Amniotic epithelial cell (primary cell): Measurements from ENCODE around the gene SYTL5.

Source experiments
- DNase-seq: peaks from one replicate; pipeline ENCODE4 v3.0.0-alpha.2; 2010; ENCODE audit warnings: low read depth

SYTL5 gene

DNA sequence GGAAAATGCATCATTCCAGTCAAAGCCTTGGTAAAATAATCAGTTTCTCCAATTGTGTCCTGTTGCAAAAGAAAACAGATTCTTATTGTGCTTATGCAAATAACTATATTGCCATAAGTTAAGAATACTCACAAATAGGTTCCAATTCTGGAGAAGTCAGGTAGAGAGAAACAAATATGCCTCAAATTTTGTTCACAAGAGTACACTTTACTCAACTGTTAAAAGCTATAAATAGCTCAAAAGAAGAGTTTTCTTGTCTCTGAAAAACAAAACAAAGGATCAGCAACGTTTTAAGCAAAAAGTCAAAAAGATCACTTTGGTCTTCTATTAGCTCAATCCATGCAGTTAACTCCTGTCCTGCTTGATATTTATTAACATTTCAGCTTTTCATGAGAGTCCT is 21.9 kb downstream of the SYTL5 start:
- DNase-seq: no peak

DNA sequence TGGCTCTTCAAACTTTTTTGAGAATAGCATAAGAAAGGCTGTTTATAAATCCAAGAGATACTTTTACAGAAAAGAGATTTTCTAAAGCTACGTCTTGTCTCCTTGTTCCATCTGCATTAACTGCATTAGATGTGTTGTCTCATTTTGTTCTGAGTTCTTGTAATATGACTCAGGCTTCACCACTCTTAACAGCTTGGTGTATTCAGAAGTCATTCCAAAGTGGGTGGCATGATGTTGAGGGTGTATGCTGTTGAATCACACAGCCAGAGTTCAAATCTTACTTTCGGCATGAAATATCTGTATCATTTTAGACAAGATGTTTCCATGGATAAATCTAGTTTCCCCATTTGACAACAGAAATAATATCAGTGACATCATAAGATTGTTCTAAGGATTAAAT is 30.1 kb downstream of the SYTL5 start:
- peak; percentile 49 for DNase-seq

DNA sequence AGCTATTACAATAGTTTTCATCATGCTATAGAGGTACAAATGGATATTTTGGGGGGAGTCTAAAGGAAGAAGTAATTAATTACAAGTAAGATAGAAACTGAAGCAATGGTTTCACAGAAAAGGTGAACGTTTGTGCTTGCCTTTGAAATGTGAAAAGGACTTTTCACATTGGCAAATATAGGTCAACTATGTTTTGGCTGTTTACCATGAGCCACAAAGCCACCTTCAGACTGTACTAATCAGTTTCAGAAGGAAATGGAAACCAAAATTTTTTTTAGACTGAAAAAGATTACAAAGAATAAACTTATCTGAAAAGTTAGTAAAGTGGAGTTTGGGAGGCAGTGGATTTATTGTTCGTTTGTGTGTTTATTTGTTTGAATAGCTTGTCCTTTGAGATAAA is 32.1 kb downstream of the SYTL5 start:
- no peak for DNase-seq

DNA sequence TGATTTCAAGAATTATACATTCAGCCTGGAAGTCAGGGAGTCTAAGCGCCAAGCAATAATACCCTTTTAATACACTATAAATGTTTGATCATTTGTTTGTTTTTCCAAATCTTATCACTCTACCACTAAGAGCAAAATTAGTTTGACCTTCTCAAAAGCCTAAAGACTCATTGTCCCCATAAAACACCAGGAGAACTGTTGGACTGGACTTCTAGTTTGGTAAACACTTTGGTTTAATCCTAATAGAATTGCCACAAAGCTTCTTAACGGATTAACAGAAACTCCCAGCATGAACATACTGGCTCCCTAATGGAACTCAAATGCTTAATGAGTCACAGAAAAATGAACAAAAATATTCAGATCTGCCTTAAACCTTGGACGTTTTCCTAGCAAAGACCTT is 34.9 kb downstream of the SYTL5 start:
- no peak for DNase-seq

DNA sequence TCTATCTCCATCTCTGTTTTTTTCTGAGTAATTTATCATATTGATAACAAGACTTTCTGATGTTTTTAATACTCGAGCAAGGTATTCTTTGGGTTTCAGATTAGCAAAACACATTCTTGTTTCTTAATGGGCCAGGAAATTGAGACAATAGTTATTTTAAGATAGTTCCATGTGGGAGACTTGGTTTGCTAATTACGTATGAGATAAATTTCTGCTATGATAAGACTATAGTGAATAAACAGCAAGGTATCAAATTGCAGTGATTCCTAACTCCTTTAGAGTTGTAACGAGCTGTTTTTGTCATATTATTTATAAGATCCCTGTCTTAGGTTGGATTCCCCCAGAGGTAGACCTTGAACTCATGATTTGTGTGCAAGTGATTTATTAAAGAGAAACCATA is 38.3 kb downstream of the SYTL5 start:
- DNase-seq: no peak

DNA sequence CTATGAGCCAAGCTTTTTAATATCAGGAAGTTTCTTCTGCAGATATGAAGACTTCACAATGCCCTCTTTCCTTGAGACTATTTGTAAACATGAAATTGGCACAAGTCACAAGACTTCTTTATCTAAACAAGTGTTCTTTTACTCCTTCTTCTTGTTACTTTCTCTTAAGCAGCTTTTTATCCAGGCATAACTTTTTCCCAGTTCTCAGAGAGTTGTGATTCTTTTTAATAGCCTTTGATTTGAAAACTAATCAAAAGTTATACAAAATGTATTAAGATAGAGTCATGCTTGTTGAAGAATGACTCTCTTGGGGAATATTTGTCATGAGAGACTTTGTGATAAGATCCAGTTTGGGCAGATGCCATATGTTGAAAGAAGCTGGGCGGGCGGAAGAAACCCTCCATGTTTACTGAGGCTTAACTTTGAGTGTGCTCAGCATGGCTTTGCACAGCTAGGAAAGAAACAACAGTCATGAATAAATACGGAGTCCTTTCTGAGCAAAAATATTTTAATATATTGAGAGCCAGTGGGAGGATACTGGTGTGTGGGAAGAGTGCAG is 39.3 kb downstream of the SYTL5 start:
- DNase-seq: no peak

DNA sequence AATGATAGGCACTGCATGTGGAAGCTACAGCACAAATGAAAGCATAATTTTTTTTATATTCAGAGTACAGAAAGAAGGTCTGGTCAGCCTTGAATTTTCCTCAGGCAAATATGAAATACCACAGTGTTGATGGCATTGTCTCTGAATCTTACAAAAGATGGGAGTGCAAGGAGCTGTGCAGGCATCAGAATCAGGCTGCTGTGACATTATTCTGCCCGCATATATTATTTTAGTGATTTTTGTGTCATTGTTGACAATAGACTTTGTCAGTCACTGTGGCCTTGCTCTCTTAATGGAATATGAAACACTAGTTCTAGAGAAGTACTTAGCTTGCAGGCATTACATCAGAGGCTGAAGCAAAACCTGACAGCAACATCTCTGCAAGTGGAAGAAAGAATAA is 42.5 kb downstream of the SYTL5 start:
- DNase-seq: no peak

DNA sequence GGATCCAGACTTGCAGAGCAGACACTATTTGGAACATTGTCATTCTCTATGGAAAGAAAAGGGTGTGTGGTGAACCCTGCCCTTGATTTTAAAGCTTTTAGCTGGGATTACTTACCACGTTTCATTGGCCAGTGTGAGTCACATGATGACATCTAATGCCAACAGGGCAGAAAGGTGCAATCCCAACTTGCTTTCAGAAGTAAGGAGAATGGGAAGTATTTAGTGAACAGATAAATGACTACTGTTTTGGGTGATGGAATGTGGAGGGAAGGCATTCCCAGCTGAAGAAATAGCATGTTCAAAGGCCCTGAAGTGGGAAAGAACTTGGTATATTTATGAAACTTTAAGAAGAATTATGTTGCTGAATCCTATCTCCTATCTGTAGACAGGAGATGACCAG is 44.5 kb downstream of the SYTL5 start:
- DNase-seq: no peak

DNA sequence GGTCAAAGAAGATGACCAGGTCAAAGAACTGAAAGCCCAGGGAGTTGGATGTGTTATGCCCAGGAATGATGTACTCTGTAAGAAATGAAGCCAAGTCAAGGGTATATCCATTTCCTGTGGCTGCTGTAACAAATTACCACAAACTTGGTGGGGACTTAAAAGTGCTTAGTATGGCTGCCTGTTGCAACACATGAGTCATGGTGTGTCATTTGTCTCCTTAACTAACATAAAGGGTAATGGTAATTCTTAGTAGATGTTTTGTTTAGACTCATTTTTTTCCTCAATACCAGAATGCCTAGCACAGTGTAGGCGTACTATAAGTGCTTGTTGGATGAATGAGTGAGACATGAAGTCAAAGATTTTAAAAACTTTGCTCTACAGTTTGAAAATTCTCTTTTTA is 45.7 kb downstream of the SYTL5 start:
- DNase-seq: peak; percentile 84

DNA sequence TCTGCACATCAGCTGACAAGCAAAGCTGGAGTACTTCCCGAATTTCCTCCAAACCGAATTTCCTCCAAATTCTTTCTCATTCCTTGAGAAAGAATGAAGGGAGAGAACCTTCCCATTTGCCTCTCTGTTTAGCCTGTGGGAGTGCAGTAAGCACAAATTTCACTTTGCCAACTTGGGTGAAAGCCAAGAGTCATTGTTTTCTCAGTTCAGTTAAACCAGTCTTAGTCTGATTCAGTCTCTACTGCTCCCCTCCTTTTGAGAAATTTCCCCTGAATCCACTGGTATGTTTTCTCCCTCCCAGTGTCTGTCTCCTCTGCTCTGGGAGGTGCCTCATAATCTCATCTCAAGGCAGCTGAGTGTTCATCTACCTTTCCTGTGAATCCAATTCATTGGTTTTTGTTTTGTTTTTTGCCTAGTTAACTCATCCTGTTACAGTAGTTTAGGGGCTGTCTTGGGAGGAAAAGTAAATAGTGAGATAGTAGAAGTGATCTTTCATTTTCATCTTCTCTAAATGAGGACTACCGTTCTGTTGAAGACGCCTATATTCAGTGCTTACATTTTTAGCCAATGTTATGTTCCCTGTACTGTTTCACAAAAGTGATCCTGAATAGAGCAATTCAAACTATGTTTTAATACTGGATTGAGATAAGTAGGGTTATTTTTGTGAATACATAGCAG is 49.0 kb downstream of the SYTL5 start:
- peak; percentile 52 for DNase-seq

DNA sequence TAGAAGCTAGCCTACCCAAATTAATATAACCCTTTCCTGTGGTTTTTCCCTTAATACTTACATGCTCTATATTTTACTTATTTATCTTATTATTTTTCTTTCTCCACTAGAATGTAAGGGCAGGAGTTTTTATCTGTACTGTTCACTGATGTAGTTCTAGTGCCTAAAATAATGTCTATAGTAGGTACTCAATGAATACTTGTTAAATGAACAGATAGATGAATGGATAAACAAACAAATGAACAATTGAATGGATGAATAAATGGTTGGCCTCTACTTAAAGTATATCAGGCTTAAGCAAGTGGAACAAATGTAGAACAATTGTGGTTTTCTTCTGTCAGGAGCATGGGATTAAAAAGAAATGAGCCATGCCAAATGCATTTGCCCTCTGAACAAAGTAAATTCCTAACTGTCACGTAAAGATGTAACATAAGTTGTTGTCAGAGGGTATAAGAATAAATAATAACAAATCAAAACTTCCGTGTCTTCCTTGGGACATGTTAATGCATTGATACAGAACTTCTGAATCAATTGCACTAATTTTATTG is 54.1 kb downstream of the SYTL5 start:
- DNase-seq: peak; percentile 13

DNA sequence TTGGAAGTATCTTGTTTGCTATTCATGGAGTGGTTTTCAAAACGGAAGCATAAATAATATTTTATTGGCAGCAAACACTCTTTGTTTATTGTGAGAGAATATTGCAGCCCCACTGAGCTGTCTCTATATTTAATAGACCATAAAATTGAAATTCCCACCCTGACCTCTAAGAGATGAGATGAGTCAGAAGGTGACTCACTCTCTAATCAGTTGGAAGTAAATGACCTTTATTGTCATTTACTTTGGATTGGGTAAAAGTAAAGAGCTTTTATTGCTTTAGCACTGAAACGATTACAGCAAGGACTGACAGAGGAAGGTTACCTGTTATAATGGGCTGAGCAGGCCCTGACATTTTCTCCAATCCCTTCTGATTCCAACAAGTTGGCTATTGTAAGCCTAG is 55.0 kb downstream of the SYTL5 start:
- DNase-seq: peak; percentile 14

DNA sequence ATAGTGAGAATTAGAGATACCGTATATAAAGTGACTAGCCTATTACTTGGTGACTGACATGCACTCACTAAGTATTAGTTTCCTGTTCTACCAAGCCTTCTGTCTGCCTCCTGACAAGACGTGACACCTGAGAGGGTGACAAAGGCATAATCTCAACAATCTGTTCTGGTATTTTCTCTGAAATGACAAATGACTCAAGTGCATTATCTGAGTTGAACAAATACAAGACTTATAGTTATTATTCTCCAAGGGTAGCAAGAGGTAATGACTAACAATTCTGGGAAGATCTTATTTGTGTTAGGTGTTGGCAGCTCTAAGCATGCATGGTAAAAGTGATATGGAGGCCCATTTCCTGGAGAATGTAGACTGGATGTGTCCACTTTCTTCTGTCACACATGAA is 60.6 kb downstream of the SYTL5 start:
- DNase-seq: no peak

DNA sequence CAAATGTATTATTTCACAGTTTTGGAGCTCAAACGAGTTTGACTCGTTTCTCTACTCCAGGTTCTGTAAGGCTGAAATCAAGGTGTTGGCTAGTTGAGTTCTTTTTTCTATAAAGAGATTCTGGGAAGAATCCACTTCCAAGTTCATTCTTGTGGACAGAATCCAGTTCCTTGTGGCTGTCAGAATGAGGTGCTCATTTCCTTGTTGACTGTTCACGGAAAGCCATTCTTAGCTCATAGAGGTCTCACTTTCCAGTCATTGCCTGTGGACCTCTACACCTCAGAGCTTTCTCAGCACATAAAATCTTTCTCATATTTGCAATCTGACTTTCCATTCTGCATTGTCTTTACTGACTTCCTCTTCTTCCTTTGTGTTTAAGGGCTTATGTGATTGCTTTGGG is 62.9 kb downstream of the SYTL5 start:
- no peak for DNase-seq

DNA sequence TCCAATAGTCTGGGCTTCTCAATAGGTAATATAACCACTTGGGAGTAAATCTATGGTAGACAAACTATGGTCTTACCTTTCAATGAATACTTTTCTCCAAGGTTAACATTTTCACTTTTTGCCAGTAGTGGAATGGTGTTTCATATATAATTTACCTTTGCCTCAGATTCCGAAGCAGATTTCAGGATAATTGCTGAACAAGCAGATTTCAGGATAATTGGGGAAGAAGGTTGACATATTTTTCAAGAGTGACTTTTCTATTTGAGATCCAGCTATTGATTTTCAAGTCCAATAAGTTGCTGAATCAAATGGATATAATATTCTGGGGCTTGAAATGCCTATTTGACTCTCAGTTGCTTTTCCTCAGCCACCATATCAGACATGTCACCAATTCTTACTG is 63.6 kb downstream of the SYTL5 start:
- no peak for DNase-seq

DNA sequence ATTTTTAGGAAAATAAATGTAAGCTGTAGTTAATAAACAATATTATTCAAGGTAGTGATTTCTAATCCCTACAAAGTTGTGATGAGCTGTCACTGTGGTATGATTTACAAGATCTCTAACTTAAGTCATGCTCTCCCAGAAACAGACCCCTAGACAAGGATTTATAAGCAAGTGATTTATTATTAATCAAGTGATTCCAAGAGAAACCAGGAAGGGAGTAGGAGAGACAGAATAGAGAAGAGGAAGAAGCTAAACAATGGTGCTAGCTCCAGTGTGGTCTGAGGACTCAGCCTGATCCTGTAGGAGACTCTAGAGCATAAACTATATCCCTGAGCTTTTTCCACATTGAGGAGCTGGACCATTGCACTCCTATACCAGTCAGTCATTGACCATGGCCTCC is 73.1 kb downstream of the SYTL5 start:
- DNase-seq: no peak

DNA sequence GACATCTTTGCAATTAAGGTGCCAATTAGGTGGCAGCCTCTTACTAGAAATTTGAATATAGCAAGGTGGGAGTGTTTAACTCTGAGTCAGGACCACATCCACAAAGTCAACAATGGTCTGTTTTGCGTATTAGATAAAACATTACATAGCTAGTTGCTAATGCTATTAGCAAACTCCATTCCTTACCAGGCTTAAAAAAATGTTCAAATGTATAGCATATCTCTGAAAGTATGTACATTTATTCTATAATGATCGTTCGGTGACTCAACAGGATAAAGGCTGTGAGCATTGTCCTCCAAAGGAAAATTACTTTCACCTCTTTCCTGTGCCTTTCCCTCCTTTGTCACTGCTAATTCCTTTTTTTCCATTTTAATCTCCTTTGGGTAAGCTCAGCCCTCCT is 74.5 kb downstream of the SYTL5 start:
- no peak for DNase-seq

DNA sequence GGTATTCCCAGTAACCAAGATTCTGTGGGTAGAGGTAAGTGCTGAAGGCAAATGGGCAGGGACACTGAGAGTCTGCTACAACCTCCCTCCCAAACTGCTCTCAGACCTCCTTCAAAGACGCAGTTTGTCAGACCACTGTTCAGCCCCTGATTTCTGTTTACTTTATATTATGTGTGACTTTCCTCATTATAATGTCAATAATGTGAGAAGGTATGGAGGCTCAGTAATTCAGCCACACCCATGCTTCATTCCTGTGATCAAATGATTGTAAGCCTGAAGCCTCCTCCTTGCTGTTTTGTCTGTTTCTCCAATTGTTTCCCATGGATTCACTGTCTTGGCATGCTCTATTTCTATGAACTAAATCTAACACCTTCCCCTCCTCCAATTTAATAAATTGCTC is 75.6 kb downstream of the SYTL5 start:
- no peak for DNase-seq

DNA sequence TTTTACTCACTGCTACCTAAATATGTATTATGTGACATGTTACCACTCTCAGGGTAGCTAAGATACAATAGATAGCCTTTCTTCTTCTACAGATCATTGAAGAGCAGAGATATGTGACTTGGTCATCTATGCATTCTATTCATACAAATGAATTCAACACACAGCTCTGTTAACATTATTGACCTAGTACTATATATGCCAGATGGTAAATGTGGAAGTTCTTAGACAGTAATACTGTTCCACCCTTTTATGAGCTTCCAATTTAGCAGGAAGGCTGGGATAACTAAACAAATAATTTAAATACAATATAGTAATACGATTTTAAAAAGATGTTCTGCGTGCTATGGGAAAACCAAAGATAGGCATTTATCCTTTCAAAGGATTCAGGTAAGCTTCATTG is 76.0 kb downstream of the SYTL5 start:
- no peak for DNase-seq

DNA sequence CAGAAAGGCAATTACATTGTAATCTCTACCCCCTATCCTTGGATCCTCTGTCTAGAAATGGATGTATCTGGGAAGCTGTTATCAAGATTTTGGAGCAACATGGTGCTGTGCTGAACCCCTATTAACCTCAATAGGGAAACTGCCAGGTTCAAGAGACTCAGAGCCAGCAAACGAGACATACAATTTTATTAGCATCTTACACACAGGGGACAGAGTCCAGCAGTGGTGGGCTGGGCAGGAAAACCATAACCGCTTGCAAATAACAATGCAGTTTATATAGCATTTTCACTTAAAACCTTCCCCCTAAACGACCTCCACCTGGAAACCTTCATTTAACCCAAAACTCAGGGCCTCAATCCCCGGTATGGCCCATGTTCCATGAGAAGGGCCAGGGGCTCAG is 79.5 kb downstream of the SYTL5 start:
- no peak for DNase-seq

DNA sequence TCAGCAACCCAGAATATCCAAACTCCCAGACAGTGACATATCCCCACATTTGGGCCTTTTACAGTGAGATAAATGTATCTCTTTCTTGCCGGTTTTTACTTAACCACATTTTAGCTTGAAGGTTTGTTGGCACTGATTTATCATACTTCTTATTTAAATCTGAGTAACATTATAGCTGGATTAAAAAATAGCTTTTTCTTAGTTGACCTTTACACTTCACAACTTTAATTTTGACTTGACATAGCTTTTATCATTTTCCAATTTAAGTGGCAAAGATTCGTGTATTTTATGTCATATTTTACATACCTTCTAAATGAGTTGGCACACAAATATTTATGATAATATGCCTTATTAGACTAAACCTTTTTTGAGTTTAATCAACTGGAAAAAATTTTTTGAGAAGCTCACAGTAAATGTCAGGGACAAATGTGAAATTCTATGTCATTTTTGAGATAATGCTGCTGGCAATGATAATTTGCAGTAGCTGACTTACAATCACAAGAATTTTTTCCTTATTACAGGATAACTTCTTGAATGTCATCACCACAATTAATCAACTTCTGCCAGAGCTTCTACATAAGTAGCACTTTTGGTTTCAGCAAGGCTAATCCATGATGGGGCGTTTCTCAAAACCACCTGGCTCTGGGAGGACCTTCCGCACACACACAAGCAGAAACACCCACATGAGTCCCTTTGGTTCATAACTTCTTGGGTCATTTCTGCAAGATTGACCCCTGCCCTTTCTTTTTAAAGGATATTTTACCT is 80.3 kb downstream of the SYTL5 start:
- no peak for DNase-seq

DNA sequence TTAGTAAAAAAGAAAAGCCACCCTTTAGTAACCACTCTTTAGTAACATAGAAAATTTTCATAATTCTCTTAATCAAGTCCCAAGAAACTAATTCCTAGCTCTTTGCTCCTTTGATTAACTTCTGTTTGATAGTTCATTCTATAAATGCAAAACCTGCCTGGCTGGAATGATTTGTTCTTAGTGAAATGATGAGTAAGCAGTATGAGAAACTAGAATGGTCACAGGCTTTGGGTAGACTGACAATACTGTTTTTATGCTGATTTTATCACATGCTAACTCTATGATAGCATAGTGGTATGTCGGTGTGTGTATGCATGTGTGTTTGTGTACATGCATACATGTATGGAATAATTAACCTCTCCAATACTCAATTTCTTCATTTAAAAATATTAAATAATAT is 81.2 kb downstream of the SYTL5 start:
- DNase-seq: no peak
